HepG2 (cell line): ENCODE data around the gene KATNAL2. TPM values are rescaled to one million over a fixed set of nuclear protein-coding genes. Genes with fewer than 3 reads are reported as not detected.
A peak's percentile ranks its signal among the peaks of the same experiment; 100 is the strongest.

ENCODE experiments used
- ATAC-seq: fragments of 200-7000 bp; cut with Tn5 transposase; 3 replicates; pipeline ENCODE4 v1.9.1; 2020; ENCODE audit warnings: mild to moderate bottlenecking, moderate library complexity
- BruUV-seq: library from RNA; stranded (reverse); fragments of 400-500 nt; replicated peaks from 2 replicates; lab custom pipeline; 2021; lab: Mats Ljungman, UMichigan
- CTCF ChIA-PET: fragments of 300-600 bp; formaldehyde crosslinking; extraction: SDS; loops from one replicate; lab custom pipeline; 2021; ENCODE audit warnings: low total read pairs, inconsistent platforms, low intra/inter-chr PET ratio; lab: Yijun Ruan, JAX
- POLR2A ChIA-PET: fragments of 350-600 bp; sonication (Branson Sonifier 250); formaldehyde crosslinking; loops from one replicate; lab custom pipeline; 2020; ENCODE audit warnings: antibody characterized with exemption, inconsistent platforms; lab: Yijun Ruan, JAX
- DNase-seq: peaks from one replicate; pipeline ENCODE4 v3.0.0-alpha.2; 2015; ENCODE audit warnings: low spot score
- FAIRE-seq: peaks from 3 replicates; lab custom pipeline; 2011; peaks lifted over from hg19 to GRCh38; lab: Jason Lieb, UNC
- H2AFZ ChIP-seq: one replicate; pipeline ENCODE4 v1.6.1; 2011; ENCODE audit warnings: low read length, inconsistent platforms
- H3K27ac ChIP-seq: fragments of 300-600 bp; 3 replicates; pipeline ENCODE4 v1.8.0; 2011; ENCODE audit warnings: mixed run types, mild to moderate bottlenecking, mixed read lengths, low read length, inconsistent platforms; ENCODE audit not compliant: insufficient read depth; ENCODE audit errors: extremely low read length
- H3K27me3 ChIP-seq, 2 experiments: fragments of 200-600 bp in 1 of 2; 2 replicates in 1 of 2; 3 replicates in 1 of 2; pipeline versions ENCODE4 v1.6.0 to v1.8.0; 2011; ENCODE audit warnings: low read length in 2 of 2, mild to moderate bottlenecking in 2 of 2, moderate library complexity in 2 of 2, inconsistent platforms in 1 of 2; ENCODE audit not compliant: insufficient read depth in 2 of 2, control insufficient read depth in 1 of 2
- H3K36me3 ChIP-seq, 2 experiments: fragments of 200-600 bp in 1 of 2; replicated peaks in 1 of 2; 2 replicates in 1 of 2; 3 replicates in 1 of 2; pipeline versions ENCODE4 v1.5.1 to v1.8.0; 2011; ENCODE audit warnings: low read length in 2 of 2, inconsistent platforms in 1 of 2; ENCODE audit not compliant: insufficient read depth in 2 of 2, control insufficient read depth in 1 of 2
- H3K4me1 ChIP-seq: 2 replicates; pipeline ENCODE4 v1.5.1; 2012; ENCODE audit warnings: low read length, inconsistent platforms; ENCODE audit not compliant: insufficient read depth
- H3K4me2 ChIP-seq: 2 replicates; pipeline ENCODE4 v1.6.0; 2011; ENCODE audit warnings: low read depth, low read length, inconsistent platforms
- H3K4me3 ChIP-seq, 3 experiments: fragments of 200-600 bp in 1 of 3; sonication (generic), shearing (Covaris generic) in 1 of 3; replicated peaks in 1 of 3; 2 replicates each; pipeline ENCODE4 v1.5.1; 2011 to 2016; ENCODE audit warnings: low read length in 3 of 3, inconsistent platforms in 2 of 3, low read depth in 2 of 3, mild to moderate bottlenecking in 2 of 3, control low read depth in 1 of 3, mixed read lengths in 1 of 3; ENCODE audit not compliant: insufficient read depth in 1 of 3
- H3K79me2 ChIP-seq: one replicate; pipeline ENCODE4 v1.6.1; 2011; ENCODE audit warnings: low read length, inconsistent platforms; ENCODE audit not compliant: insufficient read depth
- H3K9ac ChIP-seq: 2 replicates; pipeline ENCODE4 v1.6.0; 2011; ENCODE audit warnings: mild to moderate bottlenecking, low read depth, low read length, inconsistent platforms; ENCODE audit not compliant: insufficient read depth
- H3K9me3 ChIP-seq: 2 replicates; pipeline ENCODE4 v1.5.1; 2012; ENCODE audit warnings: mild to moderate bottlenecking, low read length
- H4K20me1 ChIP-seq: 2 replicates; pipeline ENCODE4 v1.6.0; 2011; ENCODE audit warnings: inconsistent platforms, mild to moderate bottlenecking, low read length, moderate library complexity; ENCODE audit not compliant: insufficient read depth
- ARNT2 ChIP-seq: sonication (generic); formaldehyde crosslinking; IDR thresholded peaks from 2 replicates; pipeline ENCODE4 v1.8.0; 2022; ENCODE audit warnings: mild to moderate bottlenecking, low read depth, missing genetic modification reagents, moderate library complexity
- BRF2 ChIP-seq: sonication (generic); formaldehyde crosslinking; IDR thresholded peaks from 2 replicates; pipeline ENCODE4 v1.8.1; 2022; ENCODE audit warnings: mild to moderate bottlenecking, missing genetic modification reagents
- DBP ChIP-seq: sonication (generic); formaldehyde crosslinking; IDR thresholded peaks from 2 replicates; pipeline ENCODE4 v1.4.0; 2020; ENCODE audit warnings: missing genetic modification reagents; ENCODE audit errors: not compliant biosample characterization
- DDIT3 ChIP-seq: sonication (generic); formaldehyde crosslinking; IDR thresholded peaks from 2 replicates; pipeline ENCODE4 v1.4.0; 2020; ENCODE audit warnings: mild to moderate bottlenecking, missing genetic modification reagents
- EHMT2 ChIP-seq: fragments of 200-600 bp; sonication (generic); IDR thresholded peaks from 2 replicates; pipeline ENCODE4 v1.7.0; 2017; ENCODE audit warnings: antibody characterized with exemption, low read depth, low read length, borderline replicate concordance
- KDM5A ChIP-seq: fragments of 200-600 bp; sonication (generic); IDR thresholded peaks from 2 replicates; pipeline ENCODE4 v1.7.0; 2018; ENCODE audit warnings: antibody characterized with exemption, mild to moderate bottlenecking, low read length, borderline replicate concordance
- MAFF ChIP-seq: IDR thresholded peaks from 2 replicates; pipeline ENCODE4 v1.6.1; 2011; ENCODE audit warnings: low read depth, low read length, improper control_type of control experiment
- MAFK ChIP-seq, 2 experiments: IDR thresholded peaks in 1 of 2; conservative IDR thresholded peaks in 1 of 2; 2 replicates each; pipeline ENCODE4 v1.6.1; 2011; ENCODE audit warnings: improper control_type of control experiment in 2 of 2, low read length in 2 of 2
- PRDM15 ChIP-seq: sonication (generic); formaldehyde crosslinking; IDR thresholded peaks from 2 replicates; pipeline ENCODE4 v1.4.0; 2020; ENCODE audit warnings: missing genetic modification reagents
- RBM39 ChIP-seq: fragments of 200-400 bp; formaldehyde crosslinking; IDR thresholded peaks from one replicate; pipeline ENCODE4 v1.6.1; 2018; ENCODE audit warnings: antibody characterized with exemption, mild to moderate bottlenecking, low read depth, low read length; ENCODE audit not compliant: poor library complexity, severe bottlenecking
- SP4 ChIP-seq: sonication (generic); formaldehyde crosslinking; IDR thresholded peaks from 2 replicates; pipeline ENCODE4 v1.8.1; 2023; ENCODE audit warnings: mild to moderate bottlenecking, missing genetic modification reagents
- TBP ChIP-seq: sonication (generic); formaldehyde crosslinking; IDR thresholded peaks from 2 replicates; pipeline ENCODE4 v1.5.0; 2020; ENCODE audit warnings: missing genetic modification reagents
- THYN1 ChIP-seq: sonication (generic); formaldehyde crosslinking; IDR thresholded peaks from 2 replicates; pipeline ENCODE4 v1.8.1; 2023; ENCODE audit warnings: low read depth, mild to moderate bottlenecking, moderate library complexity, missing genetic modification reagents, borderline replicate concordance
- ZNF3 ChIP-seq: IDR thresholded peaks from 2 replicates; pipeline ENCODE4 v1.7.0; 2017; ENCODE audit warnings: inconsistent platforms
- ZNF331 ChIP-seq: sonication (generic); formaldehyde crosslinking; IDR thresholded peaks from 2 replicates; pipeline ENCODE4 v1.4.0; 2020; ENCODE audit warnings: missing genetic modification reagents
- ZNF510 ChIP-seq: sonication (generic); formaldehyde crosslinking; IDR thresholded peaks from 2 replicates; pipeline ENCODE4 v1.4.0; 2020; ENCODE audit warnings: low read depth, mild to moderate bottlenecking, missing genetic modification reagents
- ZNF644 ChIP-seq: IDR thresholded peaks from 2 replicates; pipeline ENCODE4 v1.6.1; 2016; ENCODE audit warnings: low read depth
- ZNF709 ChIP-seq: sonication (generic); formaldehyde crosslinking; IDR thresholded peaks from 2 replicates; pipeline ENCODE4 v1.5.0; 2020; ENCODE audit warnings: mild to moderate bottlenecking, missing genetic modification reagents
- ZNF772 ChIP-seq: sonication (generic); formaldehyde crosslinking; IDR thresholded peaks from 2 replicates; pipeline ENCODE4 v1.5.0; 2020; ENCODE audit warnings: mild to moderate bottlenecking, missing genetic modification reagents
- WGBS: methylation state at CpG from one replicate; pipeline ENCODE4 v1.1.6; 2017; ENCODE audit warnings: low lambda C conversion rate; 5-methylcytosine and 5-hydroxymethylcytosine counted together
- in situ Hi-C: cut with HindIII; loops from 2 replicates; pipeline ENCODE4 v1.10.0; 2017; ENCODE audit warnings: low pct_unique_long_range_greater_than_20kb; ENCODE audit not compliant: extremely low pct_ligation_motif_present
- intact Hi-C: fragments of 100-400 bp; cut with micrococcal nuclease; formaldehyde crosslinking; loops from one replicate; pipeline ENCODE4 v1.10.0; 2022; ENCODE audit not compliant: unreplicated experiment
- polyA plus RNA-seq, 8 experiments: library from polyadenylated mRNA; depleted of rRNA in 3 of 8; stranded (reverse) in 7 of 8; unstranded in 1 of 8; fragments of >200 nt; fragmentation: Illumina TruSeq in 4 of 8; extraction: Trizol in 4 of 8; gene quantifications; 2 replicates each; pipeline versions ENCODE4 v1.2.1 to v1.2.3, GENCODE V29; 2011 to 2016; ENCODE audit warnings: low read depth in 4 of 8, missing spikeins in 1 of 8, mixed read lengths in 1 of 8; ENCODE audit not compliant: insufficient read depth in 1 of 8
- total RNA-seq, 5 experiments: library from RNA; depleted of rRNA; stranded (reverse); fragments of >200 nt; fragmentation: Illumina TruSeq; extraction: Trizol; gene quantifications; 2 replicates each; pipeline ENCODE4 v1.2.3, GENCODE V29; 2016; ENCODE audit warnings: low read depth in 1 of 5

KATNAL2 gene
- total and polyA plus RNA-seq, 2 of the 13 experiments (the other 11 are each of a cell fraction or from before 2014, with no cell fraction given): not detected

- TF ChIP-seq EHMT2 (no peak), BRF2 (CRISPR knock-in tag) (no peak), THYN1 (CRISPR knock-in tag) (no peak)
These were observed 22.7 kb downstream of the KATNAL2 start (continued) for GRCh38 chr18:46939998-46940571.

GRCh38 chr18:46942646-46943045 is 25.2 kb downstream of the KATNAL2 start:
- intact Hi-C loops (no loop called here), in situ Hi-C loops (no loop called here)
- BruUV-seq: no TSS peak
- ATAC-seq (no peak), DNase-seq (no peak), FAIRE-seq (no peak)
- no peaks in the 10 kb centered on the region for H4K20me1 ChIP-seq
- CTCF ChIA-PET: no interaction called here
- POLR2A ChIA-PET: no interaction called here
- H2AFZ ChIP-seq: no peak overlapping the region
- no peak overlapping the region for H3K4me3 ChIP-seq
- no peaks in the 10 kb centered on the region for H3K4me1 ChIP-seq
- no peaks in the 10 kb centered on the region for H3K9me3 ChIP-seq
- no peak overlapping the region for H3K9ac ChIP-seq
- peaks cover 0 to 12% of the 10 kb centered on the region in 2 experiments; a peak in 2 of 5 replicates for H3K27me3 ChIP-seq
- no peak overlapping the region for H3K27ac ChIP-seq
- H3K4me2 ChIP-seq: no peak overlapping the region
- H3K36me3 ChIP-seq: no peaks in the 10 kb centered on the region
- WGBS: 5% methylated on average over 2 of the region's 2 CpGs
- H3K79me2 ChIP-seq: no peaks in the 10 kb centered on the region
- TF ChIP-seq RBM39: no peak
- no peak for TF ChIP-seq ZNF772 (CRISPR knock-in tag)
- no peak for TF ChIP-seq ZNF644 (CRISPR knock-in tag)
- TF ChIP-seq SP4 (CRISPR knock-in tag): no peak
- no peak for TF ChIP-seq DDIT3 (CRISPR knock-in tag)
- no peak for TF ChIP-seq ZNF709 (CRISPR knock-in tag)
- no peak for TF ChIP-seq DBP (CRISPR knock-in tag)
- TF ChIP-seq MAFF: peak; percentile 62; the same call in 1 of the 2 replicates
- no peak for TF ChIP-seq ARNT2 (CRISPR knock-in tag)
- no peak for TF ChIP-seq ZNF510
- TF ChIP-seq TBP (CRISPR knock-in tag): no peak
- TF ChIP-seq PRDM15: no peak
- TF ChIP-seq KDM5A: no peak
- TF ChIP-seq ZNF331 (CRISPR knock-in tag): no peak
- TF ChIP-seq ZNF3 (CRISPR knock-in tag): no peak
- TF ChIP-seq MAFK (conservative IDR thresholded peaks at IDR 0.05 in 1 of 2, IDR thresholded peaks at IDR 0.05 in 1 of 2; ENCODE audit: low read length in 2 of 2): peak; percentile 60 to 68
